ENCODE measurements around the gene ONECUT1.

DNA sequence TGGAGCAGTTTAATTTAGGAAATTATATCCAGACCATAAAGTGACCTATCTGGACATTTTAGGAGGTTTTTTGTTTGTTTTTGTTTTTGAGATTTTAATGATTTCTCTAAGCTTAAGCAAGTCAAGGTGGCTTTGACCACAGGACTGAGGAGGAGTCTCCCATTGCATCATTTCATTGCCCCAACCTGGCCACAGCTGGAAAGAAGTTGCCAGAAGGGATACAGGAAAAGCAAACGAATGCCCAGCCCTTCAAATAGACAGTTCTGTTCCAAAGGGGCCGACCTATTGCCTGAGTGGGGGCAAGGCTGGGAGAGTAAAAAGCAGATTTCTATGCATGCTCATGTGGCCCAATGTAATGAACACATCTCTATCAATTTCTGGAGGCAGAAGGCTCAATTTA is 12.0 kb upstream of the ONECUT1 start:
- TF ChIP-seq, protein P1, sequence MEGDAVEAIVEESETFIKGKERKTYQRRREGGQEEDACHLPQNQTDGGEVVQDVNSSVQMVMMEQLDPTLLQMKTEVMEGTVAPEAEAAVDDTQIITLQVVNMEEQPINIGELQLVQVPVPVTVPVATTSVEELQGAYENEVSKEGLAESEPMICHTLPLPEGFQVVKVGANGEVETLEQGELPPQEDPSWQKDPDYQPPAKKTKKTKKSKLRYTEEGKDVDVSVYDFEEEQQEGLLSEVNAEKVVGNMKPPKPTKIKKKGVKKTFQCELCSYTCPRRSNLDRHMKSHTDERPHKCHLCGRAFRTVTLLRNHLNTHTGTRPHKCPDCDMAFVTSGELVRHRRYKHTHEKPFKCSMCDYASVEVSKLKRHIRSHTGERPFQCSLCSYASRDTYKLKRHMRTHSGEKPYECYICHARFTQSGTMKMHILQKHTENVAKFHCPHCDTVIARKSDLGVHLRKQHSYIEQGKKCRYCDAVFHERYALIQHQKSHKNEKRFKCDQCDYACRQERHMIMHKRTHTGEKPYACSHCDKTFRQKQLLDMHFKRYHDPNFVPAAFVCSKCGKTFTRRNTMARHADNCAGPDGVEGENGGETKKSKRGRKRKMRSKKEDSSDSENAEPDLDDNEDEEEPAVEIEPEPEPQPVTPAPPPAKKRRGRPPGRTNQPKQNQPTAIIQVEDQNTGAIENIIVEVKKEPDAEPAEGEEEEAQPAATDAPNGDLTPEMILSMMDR (IDR thresholded peaks at IDR 0.05): no peak
- TF ChIP-seq POLR2A (IDR thresholded peaks at IDR 0.05): no peak
